Ectodermal cell (in vitro differentiated cells): ENCODE results near the gene RNF187.
"Not testable (repeated sequence)": the region's sequence is repeated elsewhere in the genome, so short reads cannot be mapped to it uniquely, and the experiment has no call there.

ENCODE experiments used
- H3K27ac ChIP-seq: 2 replicates; pipeline ENCODE4 v1.7.0; 2013; ENCODE audit warnings: mild to moderate bottlenecking, low read depth, low read length; ENCODE audit not compliant: insufficient read depth, poor library complexity, severe bottlenecking
- H3K27me3 ChIP-seq: 2 replicates; pipeline ENCODE4 v1.7.0; 2013; ENCODE audit warnings: mild to moderate bottlenecking, low read length; ENCODE audit not compliant: insufficient read depth, control insufficient read depth, poor library complexity, severe bottlenecking
- H3K36me3 ChIP-seq: one replicate; pipeline ENCODE4 v1.7.0; 2013; ENCODE audit warnings: low read length; ENCODE audit not compliant: control insufficient read depth, insufficient read depth
- H3K4me1 ChIP-seq: one replicate; pipeline ENCODE4 v1.7.0; 2013; ENCODE audit warnings: low read length; ENCODE audit not compliant: control insufficient read depth, insufficient read depth
- H3K4me3 ChIP-seq: 2 replicates; pipeline ENCODE4 v1.7.0; 2013; ENCODE audit warnings: low read depth, low read length, control low read depth; ENCODE audit not compliant: insufficient read depth
- H3K9me3 ChIP-seq: 2 replicates; pipeline ENCODE4 v1.7.0; 2013; ENCODE audit warnings: mild to moderate bottlenecking, low read length, moderate library complexity; ENCODE audit not compliant: control insufficient read depth
- WGBS, 2 experiments: methylation state at CpG; one replicate each; pipeline ENCODE4 v1.1.7; 2013; ENCODE audit warnings: missing lambda C conversion rate in 2 of 2; 5-methylcytosine and 5-hydroxymethylcytosine counted together

The RNF187 gene

DNA sequence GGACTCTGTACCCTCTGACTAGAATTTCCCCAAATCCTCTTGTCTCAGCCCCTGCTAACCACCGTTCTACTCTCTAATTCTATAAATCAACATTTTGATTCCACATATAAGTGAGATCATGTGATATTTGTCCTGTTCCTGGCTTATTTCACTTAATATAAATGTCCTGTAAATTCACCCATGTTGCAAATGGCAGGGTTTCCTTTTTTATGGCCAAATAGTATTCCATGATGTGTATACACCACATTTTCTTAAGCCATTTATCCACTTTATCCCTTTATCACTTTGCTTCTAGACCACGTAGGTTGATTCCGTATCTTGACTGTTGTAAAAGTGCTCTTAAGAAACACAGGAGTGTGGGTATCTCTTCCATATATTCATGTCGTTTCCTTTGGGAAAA, 8.9 kb downstream of the RNF187 start:
- 88 to 95% methylated on average over 4 of the region's 4 CpGs for WGBS, 2 experiments
- Histone ChIP-seq H3K36me3 (no peaks in the 10 kb centered on the region), H3K4me1 (no peaks in the 10 kb centered on the region), H3K27ac (no peak overlapping the region), H3K9me3 (no peaks in the 10 kb centered on the region), H3K4me3 (no peak overlapping the region), H3K27me3 (peaks cover 13% of the 10 kb centered on the region)

DNA sequence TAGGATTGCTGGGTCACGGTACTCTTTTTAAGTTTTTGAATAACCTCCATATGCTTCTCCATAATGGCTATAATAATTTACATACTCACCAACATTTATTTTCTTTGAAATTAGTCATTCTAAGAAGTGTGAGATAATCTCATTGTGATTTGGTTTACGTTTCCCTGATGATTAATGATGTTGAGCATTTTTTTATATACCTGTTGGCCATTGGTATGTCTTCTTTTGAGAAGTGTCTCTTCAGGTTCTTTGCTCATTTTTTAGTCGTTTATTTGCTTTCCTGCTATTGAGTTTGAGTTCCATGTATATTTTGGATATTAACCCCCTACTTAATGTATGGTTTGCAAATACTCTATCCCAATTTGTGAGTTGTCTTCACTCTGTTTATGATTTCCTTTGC, 9.3 kb downstream of the RNF187 start:
- no peaks in the 10 kb centered on the region for H3K4me1 ChIP-seq
- WGBS, 2 experiments = 89 to 92% methylated on average over 3 of the region's 3 CpGs
- H3K4me3 ChIP-seq = no peak overlapping the region
- H3K9me3 ChIP-seq = no peaks in the 10 kb centered on the region
- peaks cover 17% of the 10 kb centered on the region for H3K27me3 ChIP-seq
- H3K27ac ChIP-seq = no peak overlapping the region
- no peaks in the 10 kb centered on the region for H3K36me3 ChIP-seq

DNA sequence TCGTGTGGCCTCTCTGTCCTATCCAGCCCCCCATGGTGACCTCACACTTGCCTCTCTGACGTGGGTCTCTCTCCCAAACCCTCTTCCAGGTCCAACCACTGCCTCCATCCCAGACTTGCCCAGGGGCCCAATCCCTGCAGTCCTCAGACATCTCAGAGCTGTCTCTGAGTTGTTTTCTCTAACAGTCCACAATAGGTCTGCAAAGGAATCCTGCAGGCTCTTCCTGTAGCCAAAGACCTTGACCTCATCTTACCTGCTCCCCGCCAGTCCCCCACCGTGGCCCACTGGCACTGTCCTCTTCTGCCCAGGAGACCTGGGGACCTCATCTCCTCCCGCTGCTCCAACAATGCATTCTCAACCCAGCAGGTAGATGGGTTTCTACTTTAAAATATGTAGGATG, 10.0 kb downstream of the RNF187 start:
- no peaks in the 10 kb centered on the region for H3K36me3 ChIP-seq
- H3K27ac ChIP-seq = no peak overlapping the region
- H3K4me3 ChIP-seq = no peak overlapping the region
- peaks cover 23% of the 10 kb centered on the region for H3K27me3 ChIP-seq
- WGBS, 2 experiments = 80 to 84% methylated on average over 5 of the region's 5 CpGs
- no peaks in the 10 kb centered on the region for H3K4me1 ChIP-seq
- H3K9me3 ChIP-seq = no peaks in the 10 kb centered on the region

DNA sequence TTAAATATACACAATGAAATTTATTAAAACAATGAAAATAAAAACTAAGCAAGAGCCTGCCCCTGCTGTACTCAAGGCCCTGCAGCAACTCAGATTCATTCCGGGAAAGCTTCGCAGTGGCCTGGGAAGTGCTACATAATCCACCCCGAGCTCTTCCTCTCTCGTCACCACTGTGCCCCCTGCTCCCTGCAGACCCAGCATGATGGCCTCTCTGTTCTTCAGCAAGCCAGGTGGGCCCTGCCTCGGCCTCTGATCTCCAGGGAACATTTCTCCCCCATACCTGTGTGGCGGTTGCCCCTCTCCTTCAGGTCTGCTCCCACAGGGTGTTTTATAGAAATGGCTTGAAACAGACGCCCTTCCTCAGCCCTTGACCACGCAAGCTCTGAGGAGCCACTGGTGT, 10.6 kb downstream of the RNF187 start:
- WGBS, 2 experiments = 83 to 86% methylated on average over 8 of the region's 8 CpGs
- H3K9me3 ChIP-seq = no peaks in the 10 kb centered on the region
- no peak overlapping the region for H3K4me3 ChIP-seq
- no peaks in the 10 kb centered on the region for H3K4me1 ChIP-seq
- peaks cover 23% of the 10 kb centered on the region for H3K27me3 ChIP-seq
- H3K27ac ChIP-seq = no peak overlapping the region
- no peaks in the 10 kb centered on the region for H3K36me3 ChIP-seq

DNA sequence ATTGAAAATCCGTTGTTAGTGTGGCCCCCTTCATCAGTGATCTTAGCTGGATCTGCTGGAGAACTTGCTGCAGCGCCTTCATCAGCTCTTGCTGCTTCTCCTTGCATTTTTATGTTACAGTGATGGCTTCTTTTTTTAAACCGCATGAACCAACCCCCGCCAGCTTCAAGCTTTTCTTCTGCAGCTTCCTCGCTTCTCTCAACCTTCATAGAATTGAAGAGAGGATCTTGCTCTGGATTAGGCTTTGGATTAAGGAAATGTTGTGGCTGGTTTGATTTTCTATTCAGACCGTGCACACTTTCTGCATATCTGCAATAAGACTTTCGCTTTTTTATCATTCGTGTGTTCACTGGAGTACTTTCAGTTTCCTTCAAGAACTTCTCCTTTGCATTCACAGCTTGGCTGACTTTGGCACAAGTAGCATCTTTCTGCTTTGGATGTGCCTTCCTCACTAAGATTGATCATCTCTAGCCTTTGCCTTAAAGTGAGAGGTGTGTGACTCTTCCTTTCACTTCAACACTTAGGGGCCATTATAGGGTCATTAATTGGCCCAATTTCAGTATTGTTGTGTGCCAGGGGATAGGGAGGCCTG, 13.1 kb downstream of the RNF187 start:
- no peak overlapping the region for H3K27ac ChIP-seq
- WGBS, 2 experiments = 87 to 93% methylated on average over 7 to 8 of the region's 8 CpGs

DNA sequence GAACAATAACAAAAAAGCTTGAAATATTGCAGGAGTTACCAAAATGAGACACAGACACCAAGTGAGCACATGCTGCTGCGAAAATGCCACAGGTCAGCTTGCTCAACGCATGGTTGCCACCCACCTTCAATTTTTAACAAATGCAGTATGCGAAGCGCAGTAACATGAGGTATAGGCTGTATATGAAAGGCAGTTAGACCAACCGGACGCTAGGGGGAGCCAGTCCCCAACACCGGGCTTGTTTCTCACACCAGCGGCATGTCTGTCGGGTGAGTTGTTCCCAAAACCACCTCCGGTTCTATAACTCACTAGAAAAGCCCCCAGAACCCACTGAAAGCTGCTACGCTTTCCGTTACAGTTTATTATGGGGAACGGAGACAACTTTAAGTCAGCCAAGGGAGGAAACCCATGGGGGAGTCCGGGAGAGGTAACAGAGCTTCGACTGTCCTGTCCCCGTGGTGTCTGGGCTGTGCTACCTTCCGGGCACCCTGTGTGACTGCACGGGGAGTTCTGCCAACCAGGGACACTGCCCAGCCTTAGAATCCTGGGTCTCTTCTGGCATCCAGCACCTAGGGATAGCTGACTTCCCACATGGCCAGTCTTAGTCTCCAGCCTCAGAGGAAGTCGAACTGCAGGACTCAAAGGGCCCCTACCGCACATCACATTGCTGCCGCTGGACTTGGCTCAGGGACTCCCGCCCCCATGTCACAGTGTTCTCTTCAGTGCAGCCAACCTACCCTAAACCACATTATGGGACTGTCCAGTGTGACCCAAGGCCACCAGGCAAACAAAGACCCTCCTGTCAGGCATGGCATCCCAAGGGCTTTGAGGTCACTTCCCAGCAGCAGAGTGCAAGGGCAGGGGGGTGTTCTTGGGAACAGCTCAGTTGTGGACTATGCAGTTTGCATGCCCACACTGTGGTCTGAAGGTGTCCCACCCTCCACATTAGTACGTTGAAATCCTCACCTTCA, 14.0 kb downstream of the RNF187 start:
- Histone ChIP-seq H3K9me3 (no peaks in the 10 kb centered on the region), H3K27ac (no peak overlapping the region), H3K4me3 (no peak overlapping the region), H3K4me1 (no peaks in the 10 kb centered on the region), H3K27me3 (peaks cover 23% of the 10 kb centered on the region), H3K36me3 (no peaks in the 10 kb centered on the region)
- 39% methylated on average over 23 of the region's 23 CpGs for WGBS, 2 experiments

More for the DNA sequence above, 13.1 kb downstream of the RNF187 start:
- H3K4me1 ChIP-seq = no peaks in the 10 kb centered on the region
- H3K36me3 ChIP-seq = no peaks in the 10 kb centered on the region
- no peak overlapping the region for H3K4me3 ChIP-seq
- H3K27me3 ChIP-seq = peaks cover 23% of the 10 kb centered on the region
- no peaks in the 10 kb centered on the region for H3K9me3 ChIP-seq

DNA sequence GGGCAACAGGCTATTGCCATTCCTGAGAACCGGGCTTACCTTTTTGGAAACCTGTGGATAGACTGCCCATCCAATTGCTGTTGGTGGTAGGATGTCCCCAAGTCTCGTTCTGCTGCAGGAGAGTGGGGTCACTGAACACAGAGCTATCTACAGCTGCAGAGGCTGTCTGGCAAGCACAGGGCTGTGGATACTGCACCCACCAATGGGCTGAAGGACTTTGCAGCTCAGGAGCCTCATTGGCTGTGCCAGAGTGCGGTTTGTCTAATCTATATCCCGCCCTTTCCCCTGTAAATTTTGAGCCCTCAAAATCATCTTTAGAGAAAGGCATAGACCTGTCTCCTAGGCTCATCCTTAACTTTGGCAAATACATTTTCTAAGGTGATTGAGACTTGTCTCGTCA, 15.3 kb downstream of the RNF187 start:
- Histone ChIP-seq H3K4me1 (no peaks in the 10 kb centered on the region), H3K4me3 (no peak overlapping the region), H3K9me3 (no peaks in the 10 kb centered on the region), H3K27ac (no peak overlapping the region), H3K36me3 (no peaks in the 10 kb centered on the region), H3K27me3 (peaks cover 23% of the 10 kb centered on the region)
- WGBS, 2 experiments = 88 to 90% methylated on average over 5 of the region's 5 CpGs

DNA sequence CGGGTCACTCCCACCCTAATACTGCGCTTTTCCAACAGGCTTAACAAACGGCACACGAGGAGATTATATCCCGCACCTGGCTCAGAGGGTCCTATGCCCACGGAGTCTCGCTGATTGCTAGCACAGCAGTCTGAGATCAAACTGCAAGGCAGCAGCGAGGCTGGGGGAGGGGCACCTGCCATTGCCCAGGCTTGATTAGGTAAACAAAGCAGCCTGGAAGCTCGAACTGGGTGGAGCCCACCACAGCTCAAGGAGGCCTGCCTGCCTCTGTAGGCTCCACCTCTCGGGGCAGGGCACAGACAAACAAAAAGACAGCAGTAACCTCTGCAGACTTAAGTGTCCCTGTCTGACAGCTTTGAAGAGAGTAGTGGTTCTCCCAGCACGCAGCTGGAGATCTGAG, 18.8 kb downstream of the RNF187 start:
- not testable (repeated sequence) for H3K36me3 ChIP-seq, H3K4me3 ChIP-seq, H3K4me1 ChIP-seq, H3K27ac ChIP-seq, H3K9me3 ChIP-seq
- H3K27me3 ChIP-seq = peaks cover 29% of the 10 kb centered on the region
- WGBS, 2 experiments = 55 to 65% methylated on average over 8 of the region's 11 CpGs

DNA sequence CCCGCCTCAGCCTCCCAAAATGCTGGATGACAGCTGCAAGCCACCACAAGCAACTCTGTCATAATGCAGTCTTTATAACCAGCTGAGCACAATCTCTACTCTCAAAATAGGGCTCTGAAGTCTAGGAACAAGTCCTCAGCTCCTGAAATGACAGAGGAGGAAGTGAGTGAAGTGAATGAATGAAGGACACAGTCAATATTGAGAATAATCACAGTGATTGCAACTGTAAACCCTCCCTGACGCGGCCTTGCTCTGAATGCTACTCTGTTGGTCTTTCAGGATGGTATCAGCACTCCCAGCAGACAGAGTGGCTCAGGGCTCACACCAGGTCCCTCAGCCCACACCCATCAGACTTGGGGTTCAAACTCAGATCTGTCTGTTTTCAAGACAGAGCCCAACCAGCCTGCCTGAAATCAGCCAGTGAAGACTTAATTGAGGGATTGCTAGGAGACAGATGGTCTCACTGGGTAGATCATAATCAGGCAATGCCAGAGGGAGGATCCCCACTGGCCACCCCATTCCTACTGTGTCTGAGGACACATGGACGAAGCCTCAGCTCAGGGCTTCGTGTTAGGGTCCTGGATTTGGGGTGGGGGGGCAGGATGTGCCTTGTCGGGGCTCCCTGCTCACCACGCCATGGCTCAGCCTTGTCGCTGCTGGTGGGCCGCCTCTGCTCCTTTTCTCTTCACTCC, 20.9 kb downstream of the RNF187 start:
- H3K27ac ChIP-seq = no peak overlapping the region
- H3K27me3 ChIP-seq = peaks cover 34% of the 10 kb centered on the region
- no peaks in the 10 kb centered on the region for H3K4me1 ChIP-seq
- 74 to 76% methylated on average over 9 of the region's 9 CpGs for WGBS, 2 experiments
- no peaks in the 10 kb centered on the region for H3K9me3 ChIP-seq
- H3K4me3 ChIP-seq = no peak overlapping the region
- no peaks in the 10 kb centered on the region for H3K36me3 ChIP-seq

DNA sequence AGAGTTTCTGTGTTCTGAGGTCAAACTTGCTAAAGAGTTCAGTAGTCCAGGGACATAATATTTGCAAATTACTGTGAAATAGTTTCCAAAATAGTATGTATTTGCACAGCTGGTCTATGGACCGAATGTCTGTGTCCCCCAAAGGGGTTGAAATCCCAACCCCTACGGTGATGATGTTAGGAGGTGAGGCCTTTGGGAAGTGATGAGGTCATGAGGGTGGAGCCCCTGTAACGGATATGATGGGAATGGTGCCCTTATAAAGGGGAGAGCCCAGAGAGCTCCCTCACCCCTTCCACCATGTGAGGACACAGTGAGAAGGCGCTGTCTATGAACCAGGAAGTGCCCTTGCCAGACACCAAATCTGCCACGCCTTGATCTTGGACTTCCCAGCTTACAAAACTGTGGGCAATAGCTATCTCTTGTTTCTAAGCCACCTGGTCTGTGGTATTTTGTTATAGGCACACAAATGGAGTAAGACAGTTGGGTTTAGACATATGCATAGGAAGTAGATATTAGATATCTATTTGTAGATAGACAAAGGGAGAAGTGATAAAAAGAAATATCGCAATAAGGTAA, 21.7 kb downstream of the RNF187 start:
- Histone ChIP-seq H3K4me1 (no peaks in the 10 kb centered on the region), H3K4me3 (no peak overlapping the region), H3K27me3 (peaks cover 34% of the 10 kb centered on the region), H3K36me3 (no peaks in the 10 kb centered on the region), H3K27ac (no peak overlapping the region), H3K9me3 (no peaks in the 10 kb centered on the region)
- 82 to 84% methylated on average over 6 of the region's 6 CpGs for WGBS, 2 experiments
